ENCODE measurements around the gene RHOA. TPM values are rescaled to one million over a fixed set of nuclear protein-coding genes. Genes with fewer than 3 reads are reported as not detected.

RHOA gene
- total RNA-seq, 1 experiment from 2014 or later: 497 TPM

DNA sequence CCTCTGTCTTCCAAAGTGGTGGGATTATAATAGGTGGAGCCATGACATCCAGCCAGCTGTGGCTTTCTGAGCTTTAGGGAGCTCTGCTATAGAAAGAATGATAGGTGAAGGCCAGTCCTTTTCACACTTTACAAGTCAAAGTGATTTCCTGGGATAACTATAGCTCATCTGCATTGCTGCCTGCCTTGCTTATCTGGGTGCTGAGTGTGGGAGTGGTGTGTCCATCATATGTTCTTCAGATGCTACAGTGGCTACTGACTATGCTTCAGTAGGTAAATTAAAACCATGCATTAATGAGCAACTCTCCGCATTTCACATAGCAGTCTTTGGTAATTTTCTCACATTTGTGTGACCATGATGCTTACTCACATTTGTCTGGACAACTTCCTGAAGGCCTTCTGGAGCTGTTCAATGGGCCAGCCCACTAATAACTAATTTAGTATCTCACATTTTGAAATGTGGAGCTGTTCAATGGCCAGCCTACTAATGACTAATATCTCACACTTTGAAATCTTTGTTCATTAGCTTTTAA is 23.4 kb downstream of the RHOA start:
- ChIA-PET CTCF (interaction anchor here (0.9 kb wide), 1 partner anchor 61 kb away, joined by 3 read pairs; no protein-coding TSS in a partner anchor), POLR2A (no interaction called here)
- no peak for ATAC-seq

More for the DNA sequence above, 23.4 kb downstream of the RHOA start:
- no peaks in the 10 kb centered on the region for H3K27me3 ChIP-seq (ENCODE audit: insufficient read depth, low read length)
- H3K4me3 ChIP-seq (replicated peaks in 1 of 2; ENCODE audit: low read depth in 1 of 2, low read length in 2 of 2): no peak overlapping the region
- no peak overlapping the region for H3K27ac ChIP-seq (ENCODE audit: low read depth, low read length)
- no peaks in the 10 kb centered on the region for H3K9me3 ChIP-seq (ENCODE audit: control insufficient read depth in 1 of 2, insufficient read depth in 1 of 2, low read depth in 1 of 2, low read length in 2 of 2)
- no peak for DNase-seq (ENCODE audit: low read depth, low spot score)
- no TSS peak for BruUV-seq (replicated peaks)
- no peaks in the 10 kb centered on the region; a peak in 1 of 4 replicates for H3K36me3 ChIP-seq (ENCODE audit: control insufficient read depth in 1 of 2, insufficient read depth in 2 of 2, low read length in 2 of 2)
- intact Hi-C loops (cut with micrococcal nuclease): no loop called here
- H3K4me1 ChIP-seq (ENCODE audit: control insufficient read depth in 1 of 2, insufficient read depth in 2 of 2, low read length in 2 of 2): peaks cover 0 to 10% of the 10 kb centered on the region in 2 experiments; a peak in 1 of 4 replicates
- peaks cover 99% of the 10 kb centered on the region for H3K79me2 ChIP-seq (ENCODE audit: insufficient read depth, low read length)
- H4K20me1 ChIP-seq (ENCODE audit: insufficient read depth): peaks cover 39% of the 10 kb centered on the region; the same call in 1 of the 2 replicates
- H2AFZ ChIP-seq (ENCODE audit: low read depth, low read length, poor library complexity, severe bottlenecking): no peak overlapping the region
- H3K9me2 ChIP-seq (ENCODE audit: insufficient read depth): no peaks in the 10 kb centered on the region
- RAD21 ChIA-PET (ENCODE audit: low non-redundant PET in 1 of 2, low total read pairs in 2 of 2, uncharacterized antibody in 2 of 2, unreplicated experiment in 2 of 2): no interaction called here
- H3K9ac ChIP-seq (ENCODE audit: low read length): no peak overlapping the region
- no peak overlapping the region for H3K4me2 ChIP-seq (ENCODE audit: low read length)
- TF ChIP-seq TCF7L2 (IDR thresholded peaks at IDR 0.05; ENCODE audit: borderline replicate concordance, extremely low read depth, insufficient read depth, insufficient read length) (no peak), ELF1 (IDR thresholded peaks at IDR 0.05; ENCODE audit: borderline replicate concordance, low read depth) (no peak), EZH2 (IDR thresholded peaks at IDR 0.05) (no peak), CBX3 (IDR thresholded peaks at IDR 0.05; ENCODE audit: low read depth) (no peak), EZH2phosphoT487 (IDR thresholded peaks at IDR 0.05; ENCODE audit: borderline replicate concordance) (no peak), SIN3A (IDR thresholded peaks at IDR 0.05; ENCODE audit: low read depth) (no peak), ZBTB33 (IDR thresholded peaks at IDR 0.05; ENCODE audit: extremely low read depth, insufficient replicate concordance, low read length) (no peak)
- TF ChIP-seq, protein P1, sequence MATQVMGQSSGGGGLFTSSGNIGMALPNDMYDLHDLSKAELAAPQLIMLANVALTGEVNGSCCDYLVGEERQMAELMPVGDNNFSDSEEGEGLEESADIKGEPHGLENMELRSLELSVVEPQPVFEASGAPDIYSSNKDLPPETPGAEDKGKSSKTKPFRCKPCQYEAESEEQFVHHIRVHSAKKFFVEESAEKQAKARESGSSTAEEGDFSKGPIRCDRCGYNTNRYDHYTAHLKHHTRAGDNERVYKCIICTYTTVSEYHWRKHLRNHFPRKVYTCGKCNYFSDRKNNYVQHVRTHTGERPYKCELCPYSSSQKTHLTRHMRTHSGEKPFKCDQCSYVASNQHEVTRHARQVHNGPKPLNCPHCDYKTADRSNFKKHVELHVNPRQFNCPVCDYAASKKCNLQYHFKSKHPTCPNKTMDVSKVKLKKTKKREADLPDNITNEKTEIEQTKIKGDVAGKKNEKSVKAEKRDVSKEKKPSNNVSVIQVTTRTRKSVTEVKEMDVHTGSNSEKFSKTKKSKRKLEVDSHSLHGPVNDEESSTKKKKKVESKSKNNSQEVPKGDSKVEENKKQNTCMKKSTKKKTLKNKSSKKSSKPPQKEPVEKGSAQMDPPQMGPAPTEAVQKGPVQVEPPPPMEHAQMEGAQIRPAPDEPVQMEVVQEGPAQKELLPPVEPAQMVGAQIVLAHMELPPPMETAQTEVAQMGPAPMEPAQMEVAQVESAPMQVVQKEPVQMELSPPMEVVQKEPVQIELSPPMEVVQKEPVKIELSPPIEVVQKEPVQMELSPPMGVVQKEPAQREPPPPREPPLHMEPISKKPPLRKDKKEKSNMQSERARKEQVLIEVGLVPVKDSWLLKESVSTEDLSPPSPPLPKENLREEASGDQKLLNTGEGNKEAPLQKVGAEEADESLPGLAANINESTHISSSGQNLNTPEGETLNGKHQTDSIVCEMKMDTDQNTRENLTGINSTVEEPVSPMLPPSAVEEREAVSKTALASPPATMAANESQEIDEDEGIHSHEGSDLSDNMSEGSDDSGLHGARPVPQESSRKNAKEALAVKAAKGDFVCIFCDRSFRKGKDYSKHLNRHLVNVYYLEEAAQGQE (IDR thresholded peaks at IDR 0.05; ENCODE audit: low read depth): no peak
